Heart left ventricle (tissue), 13 donors: ENCODE measurements around the gene SOCS6.

ENCODE experiments used
- CTCF ChIP-seq, 12 donors: fragments of 200-600 bp; sonication (generic) in 4 of 12; IDR thresholded peaks; one replicate each; pipeline versions ENCODE4 v1.5.0 to v1.8.0; 2018 to 2022; ENCODE audit warnings: antibody characterized with exemption in 12 of 12, mild to moderate bottlenecking in 5 of 12
- POLR2A ChIP-seq, 2 donors: fragments of 450-650 bp; IDR thresholded peaks; one replicate each; pipeline ENCODE4 v1.6.1; 2017; ENCODE audit warnings: antibody characterized with exemption in 2 of 2, mild to moderate bottlenecking in 2 of 2, moderate library complexity in 2 of 2
- donor health status: ischemic (EF 13 %, LVEDD 7.1; RV severe dilation, severe dysfunction).
- donor health status: DM: no; HTN: yes; CAD: no.
- donor health status: DM: no; HTN: no; CAD: no.
- donor health status: ischemic (EF 25% LVEDD 6.9; RV normal size, moderate dysfunction).
- donor health status: ischemic (EF 25% LVEDD 5.7; RV mildly dilated, moderate dysfunction).
- donor health status: ischemic (EF 35%, LVEDD 5.7; RV mildly dilated, moderate dysfunction).
- donor health status: nonischemic (EF 11% LVEDD 7.7; RV severe dilation, severe dysfunction).
- donor health status: DM: yes; HTN: yes; CAD: no.
- donor health status: PGD.
- donor health status: ischemic (EF 29% LVEDD 5.4; RV normal size, mild dysfunction).
- donor health status: nonischemic (EF 23%, LVEDD 6.1; RV moderate dilation, normal function).

- TF ChIP-seq CTCF (IDR thresholded peaks at IDR 0.05) (no peak), POLR2A (IDR thresholded peaks at IDR 0.05) (no peak)
Measured at GRCh38 chr18:70290482-70291294, 1.8 kb downstream of the SOCS6 start.
